Ishikawa (cell line): ENCODE data around the gene TMEM243.

Experiments used
- CEBPB ChIP-seq: IDR thresholded peaks from 2 replicates; pipeline ENCODE4 v1.6.1; 2012
- CREB1 ChIP-seq: IDR thresholded peaks from 2 replicates; pipeline ENCODE4 v1.6.1; 2012; ENCODE audit warnings: low read depth
- EGR1 ChIP-seq: IDR thresholded peaks from 2 replicates; pipeline ENCODE4 v1.6.1; 2012
- FOXM1 ChIP-seq: IDR thresholded peaks from 2 replicates; pipeline ENCODE4 v1.6.1; 2012; ENCODE audit warnings: low read depth, borderline replicate concordance
- MAX ChIP-seq: IDR thresholded peaks from 2 replicates; pipeline ENCODE4 v1.6.1; 2012
- RAD21 ChIP-seq: IDR thresholded peaks from 2 replicates; pipeline ENCODE4 v1.6.1; 2012; ENCODE audit warnings: low read depth
- TEAD4 ChIP-seq: IDR thresholded peaks from 2 replicates; pipeline ENCODE4 v1.6.1; 2012
- USF1 ChIP-seq: IDR thresholded peaks from 2 replicates; pipeline ENCODE4 v1.6.1; 2012

- TF ChIP-seq USF1: no peak
- TF ChIP-seq TEAD4: no peak
- no peak for TF ChIP-seq MAX
- no peak for TF ChIP-seq CEBPB
- TF ChIP-seq CREB1: no peak
- no peak for TF ChIP-seq EGR1
- TF ChIP-seq FOXM1: no peak
- no peak for TF ChIP-seq RAD21
Measured at GRCh38 chr7:87199241-87199640, 20.3 kb downstream of the TMEM243 start.
